Activated CD4-positive, alpha-beta T cell treated with anti-CD3 and anti-CD28 coated beads for 4 hours (primary cell): ENCODE results near the gene MDM2.
"Not testable (repeated sequence)": the region's sequence is repeated elsewhere in the genome, so short reads cannot be mapped to it uniquely, and the experiment has no call there.

Experiments
- DNase-seq, 2 donors: peaks; one replicate each; pipeline ENCODE4 v3.0.0-alpha.2; 2020

The MDM2 gene

GRCh38 chr12:68831751-68832503 is 23.9 kb downstream of the MDM2 start:
- DNase-seq, result no peak

DNA sequence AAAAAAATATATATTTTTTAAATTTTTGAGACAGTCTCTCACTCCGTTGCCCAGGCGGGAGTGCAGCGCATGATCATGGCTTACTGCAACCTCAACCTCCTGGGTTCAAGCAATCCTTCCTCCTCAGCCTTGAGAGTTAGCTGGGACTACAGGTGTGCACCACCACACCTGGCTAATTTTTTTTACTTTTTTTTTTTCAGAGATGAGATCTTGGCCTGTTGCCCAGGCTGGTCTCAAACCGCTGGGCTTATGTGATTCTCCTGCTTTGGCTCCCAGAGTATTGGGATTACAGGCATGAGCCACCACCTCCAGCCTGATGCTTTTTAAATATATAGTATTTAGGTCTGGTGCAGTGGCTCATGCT is 24.5 kb downstream of the MDM2 start:
- no peak for DNase-seq

- no peak for DNase-seq
Measured at GRCh38 chr12:68833508-68833907, 25.5 kb downstream of the MDM2 start.

- DNase-seq, result no peak
Measured at GRCh38 chr12:68835333-68835908, 27.4 kb downstream of the MDM2 start.

- no peak for DNase-seq
Measured at GRCh38 chr12:68837215-68837614, 29.2 kb downstream of the MDM2 start.

DNA sequence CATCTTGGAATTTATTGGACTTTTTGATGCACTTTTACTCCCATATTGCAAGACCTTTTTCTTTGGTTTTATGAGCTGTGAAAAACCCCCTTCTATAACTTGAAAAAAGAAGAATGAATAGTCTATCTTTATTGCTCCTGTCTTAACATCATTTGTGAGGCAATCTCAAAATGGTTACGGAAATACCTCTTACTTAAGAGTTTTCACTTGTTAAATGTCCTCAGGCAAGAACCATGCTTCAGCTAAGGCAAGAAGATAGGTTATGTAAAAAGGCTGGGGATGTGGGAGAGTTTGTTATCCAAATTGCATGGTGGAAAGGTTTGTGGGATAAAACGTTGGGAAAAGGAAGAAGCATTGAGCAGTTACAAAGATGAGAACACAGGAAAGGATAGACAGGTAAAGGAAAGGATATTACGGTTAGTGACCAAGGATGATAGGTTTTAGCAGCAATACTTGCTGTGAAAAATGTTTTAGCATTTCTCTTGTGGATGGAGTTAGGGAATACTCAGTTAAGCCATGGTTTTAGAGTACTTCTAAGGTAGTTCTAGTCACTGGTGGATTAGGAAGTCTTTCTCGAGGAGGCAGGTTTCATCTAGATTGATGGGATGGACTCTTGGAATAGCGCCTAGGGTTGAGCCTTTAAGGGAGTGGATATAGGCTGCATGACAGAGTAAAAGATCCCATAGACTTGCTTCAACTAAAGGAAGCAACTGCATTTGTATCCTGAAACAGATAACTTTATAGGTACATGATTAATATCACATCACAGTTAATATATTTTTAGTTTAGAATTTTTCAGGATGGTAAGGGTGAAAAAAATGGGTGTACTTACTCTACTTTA is 30.3 kb downstream of the MDM2 start:
- no peak for DNase-seq

DNA sequence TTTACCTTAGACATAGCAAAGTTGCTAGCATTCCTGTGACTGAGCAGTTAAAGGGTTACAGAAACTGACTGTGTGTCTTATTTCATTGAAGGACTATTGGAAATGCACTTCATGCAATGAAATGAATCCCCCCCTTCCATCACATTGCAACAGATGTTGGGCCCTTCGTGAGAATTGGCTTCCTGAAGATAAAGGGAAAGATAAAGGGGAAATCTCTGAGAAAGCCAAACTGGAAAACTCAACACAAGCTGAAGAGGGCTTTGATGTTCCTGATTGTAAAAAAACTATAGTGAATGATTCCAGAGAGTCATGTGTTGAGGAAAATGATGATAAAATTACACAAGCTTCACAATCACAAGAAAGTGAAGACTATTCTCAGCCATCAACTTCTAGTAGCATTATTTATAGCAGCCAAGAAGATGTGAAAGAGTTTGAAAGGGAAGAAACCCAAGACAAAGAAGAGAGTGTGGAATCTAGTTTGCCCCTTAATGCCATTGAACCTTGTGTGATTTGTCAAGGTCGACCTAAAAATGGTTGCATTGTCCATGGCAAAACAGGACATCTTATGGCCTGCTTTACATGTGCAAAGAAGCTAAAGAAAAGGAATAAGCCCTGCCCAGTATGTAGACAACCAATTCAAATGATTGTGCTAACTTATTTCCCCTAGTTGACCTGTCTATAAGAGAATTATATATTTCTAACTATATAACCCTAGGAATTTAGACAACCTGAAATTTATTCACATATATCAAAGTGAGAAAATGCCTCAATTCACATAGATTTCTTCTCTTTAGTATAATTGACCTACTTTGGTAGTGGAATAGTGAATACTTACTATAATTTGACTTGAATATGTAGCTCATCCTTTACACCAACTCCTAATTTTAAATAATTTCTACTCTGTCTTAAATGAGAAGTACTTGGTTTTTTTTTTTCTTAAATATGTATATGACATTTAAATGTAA is 31.5 kb downstream of the MDM2 start:
- no peak for DNase-seq

DNA sequence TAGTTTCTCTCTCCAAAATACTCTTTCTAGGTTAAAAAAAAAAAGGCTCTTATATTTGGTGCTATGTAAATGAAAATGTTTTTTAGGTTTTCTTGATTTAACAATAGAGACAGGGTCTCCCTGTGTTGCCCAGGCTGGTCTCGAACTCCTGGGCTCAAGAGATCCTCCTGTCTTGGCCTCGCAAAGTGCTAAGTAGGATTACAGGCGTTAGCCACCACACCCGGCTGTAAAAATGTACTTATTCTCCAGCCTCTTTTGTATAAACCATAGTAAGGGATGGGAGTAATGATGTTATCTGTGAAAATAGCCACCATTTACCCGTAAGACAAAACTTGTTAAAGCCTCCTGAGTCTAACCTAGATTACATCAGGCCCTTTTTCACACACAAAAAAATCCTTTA is 33.2 kb downstream of the MDM2 start:
- not testable (repeated sequence) for DNase-seq

DNA sequence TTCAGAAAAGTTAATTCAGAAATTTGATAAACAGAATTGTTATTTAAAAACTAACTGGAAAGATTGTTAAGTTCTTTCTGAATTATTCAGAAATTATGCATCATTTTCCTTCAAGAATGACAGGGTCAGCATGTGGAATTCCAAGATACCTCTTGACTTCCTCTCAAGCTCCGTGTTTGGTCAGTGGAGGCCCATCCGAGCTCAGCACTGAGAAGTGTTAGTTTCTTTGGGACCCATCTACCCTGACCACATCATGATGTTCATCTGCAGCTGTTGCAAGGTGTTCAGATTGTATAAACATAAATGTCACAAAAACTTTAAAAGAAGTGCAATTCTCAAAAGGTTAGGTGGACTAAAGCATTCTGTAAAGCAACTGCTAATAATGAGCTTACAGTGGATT is 33.7 kb downstream of the MDM2 start:
- DNase-seq, result no peak

- DNase-seq, result no peak
Measured at GRCh38 chr12:68842123-68842522, 34.1 kb downstream of the MDM2 start.

GRCh38 chr12:68842784-68843567 is 35.0 kb downstream of the MDM2 start:
- DNase-seq, result no peak

DNA sequence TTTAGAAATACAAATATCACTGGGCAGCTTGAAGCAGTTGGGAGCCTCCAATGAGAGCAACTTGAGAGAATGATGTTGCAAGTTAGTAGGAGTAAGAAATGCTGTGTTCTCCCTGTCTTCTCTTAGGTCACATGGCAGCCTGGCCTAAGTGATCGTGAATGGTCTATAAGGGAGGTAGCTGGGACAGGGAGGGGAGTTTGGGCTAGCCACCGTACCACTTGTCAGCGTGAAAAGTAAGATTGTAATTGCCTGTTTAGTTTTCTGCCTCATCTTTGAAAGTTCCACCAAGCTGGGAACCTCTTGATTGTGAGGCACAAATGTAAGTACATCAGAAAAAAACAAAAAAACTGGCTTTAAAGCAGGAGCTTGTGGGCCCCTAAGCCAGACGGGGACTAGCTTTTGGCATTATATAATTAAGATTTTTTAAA is 36.4 kb downstream of the MDM2 start:
- DNase-seq, result no peak

DNA sequence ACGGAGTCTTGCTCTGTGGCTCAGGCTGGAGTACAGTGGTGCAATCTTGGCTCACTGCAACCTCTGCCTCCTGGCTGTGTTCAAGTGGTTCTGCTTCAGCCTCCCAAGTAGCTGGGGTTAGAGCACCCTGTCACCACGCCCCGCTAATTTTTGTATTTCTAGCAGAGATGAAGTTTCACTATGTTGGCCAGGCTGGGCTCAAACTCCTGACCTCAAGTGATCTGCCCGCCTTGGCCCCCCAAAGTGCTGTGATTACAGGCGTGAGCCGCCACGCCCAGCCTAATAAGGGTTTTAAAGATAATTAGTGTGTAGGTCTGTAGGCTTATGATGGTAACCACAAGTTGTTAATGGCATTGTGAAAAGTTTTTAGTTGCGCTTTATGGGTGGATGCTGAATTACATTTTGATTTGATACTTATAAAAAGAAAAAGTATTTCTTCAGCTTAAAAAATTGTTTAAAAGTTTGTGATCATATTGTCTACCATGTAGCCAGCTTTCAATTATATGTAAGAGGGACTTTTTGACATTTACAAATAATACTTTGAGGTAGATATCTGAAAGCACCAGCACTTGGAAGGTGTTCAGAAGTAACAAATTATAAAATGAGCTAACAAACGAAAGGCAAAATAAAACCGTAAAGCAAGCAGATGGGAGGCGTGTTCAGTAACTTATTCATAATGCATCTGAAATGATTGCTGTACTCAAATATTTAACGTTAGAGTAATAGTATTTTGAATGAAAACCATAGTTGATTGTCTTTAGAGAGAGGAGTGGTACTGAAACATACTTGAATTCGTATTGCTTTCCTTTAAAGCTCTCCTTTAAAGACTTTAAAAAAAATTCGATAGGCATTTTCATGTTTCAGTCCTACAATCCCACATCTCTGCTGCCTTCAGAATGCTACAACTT is 37.1 kb downstream of the MDM2 start:
- DNase-seq, result no peak

DNA sequence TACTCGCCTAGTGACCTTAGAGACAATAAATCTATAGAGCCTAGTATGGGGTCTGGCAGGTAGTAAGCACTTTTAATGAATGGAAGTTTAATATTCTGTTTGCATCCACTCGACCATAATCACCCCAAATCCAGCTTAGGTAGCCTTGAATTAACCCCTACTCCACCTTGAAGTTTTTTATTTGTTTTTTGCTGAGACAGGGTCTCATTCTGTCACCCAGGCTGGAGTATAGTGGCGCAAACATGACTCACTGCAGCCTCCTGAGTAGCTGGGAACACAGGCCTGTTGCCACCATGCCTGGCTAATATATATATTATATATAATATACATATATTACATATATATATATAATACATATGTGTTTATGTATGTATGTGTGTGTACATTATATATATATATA is 38.8 kb downstream of the MDM2 start:
- DNase-seq, result no peak

DNA sequence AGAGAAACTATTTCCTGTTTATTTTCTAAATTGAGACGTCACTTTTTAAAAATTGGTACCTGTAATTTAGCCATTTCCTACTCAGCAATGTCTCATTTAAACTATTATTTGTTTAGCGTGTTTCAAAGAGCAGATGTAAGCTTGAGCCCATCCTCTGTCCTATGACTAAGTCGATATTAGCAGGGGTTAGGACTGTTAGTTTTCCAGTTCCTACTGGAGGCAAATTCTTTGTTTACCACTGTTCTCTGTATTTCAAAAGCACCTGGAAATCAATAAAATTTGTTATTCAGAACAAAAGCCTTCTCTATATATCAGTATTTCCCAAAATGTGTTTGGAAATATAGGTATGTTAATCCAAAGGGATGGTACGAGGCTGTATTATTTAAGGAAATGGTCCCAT is 42.4 kb downstream of the MDM2 start:
- no peak for DNase-seq

DNA sequence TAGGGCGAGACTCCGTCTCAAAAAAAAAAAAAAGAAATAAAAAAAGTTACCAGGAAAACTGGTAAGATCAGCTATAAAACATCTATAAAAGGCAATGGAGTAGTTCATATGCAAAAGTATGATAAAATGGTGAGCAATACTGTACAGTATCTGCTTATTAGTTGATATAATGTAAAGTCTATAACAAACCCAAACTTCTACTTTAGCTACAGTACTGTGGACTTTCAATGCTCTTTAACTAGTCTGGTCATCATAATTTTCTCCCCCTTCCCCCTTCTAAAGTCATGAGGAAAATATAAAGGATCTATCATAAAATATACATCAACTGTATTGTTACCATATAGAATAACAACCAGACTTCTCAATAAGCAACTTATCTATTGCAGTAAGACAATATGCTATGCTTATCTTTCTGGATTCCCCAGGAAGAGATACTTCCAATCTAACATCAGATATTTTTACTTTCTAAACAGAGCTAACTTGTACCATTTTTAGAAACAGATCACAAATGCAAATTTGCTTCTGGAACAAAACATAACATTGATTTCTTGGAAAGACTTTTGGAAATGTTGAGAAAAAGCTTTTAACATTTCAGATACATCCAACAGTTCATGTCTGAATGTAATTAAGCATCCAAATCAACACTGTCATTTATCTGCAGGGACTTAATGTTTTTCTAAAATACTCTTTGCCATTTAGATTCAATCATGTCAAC is 43.8 kb downstream of the MDM2 start:
- DNase-seq, result no peak

DNA sequence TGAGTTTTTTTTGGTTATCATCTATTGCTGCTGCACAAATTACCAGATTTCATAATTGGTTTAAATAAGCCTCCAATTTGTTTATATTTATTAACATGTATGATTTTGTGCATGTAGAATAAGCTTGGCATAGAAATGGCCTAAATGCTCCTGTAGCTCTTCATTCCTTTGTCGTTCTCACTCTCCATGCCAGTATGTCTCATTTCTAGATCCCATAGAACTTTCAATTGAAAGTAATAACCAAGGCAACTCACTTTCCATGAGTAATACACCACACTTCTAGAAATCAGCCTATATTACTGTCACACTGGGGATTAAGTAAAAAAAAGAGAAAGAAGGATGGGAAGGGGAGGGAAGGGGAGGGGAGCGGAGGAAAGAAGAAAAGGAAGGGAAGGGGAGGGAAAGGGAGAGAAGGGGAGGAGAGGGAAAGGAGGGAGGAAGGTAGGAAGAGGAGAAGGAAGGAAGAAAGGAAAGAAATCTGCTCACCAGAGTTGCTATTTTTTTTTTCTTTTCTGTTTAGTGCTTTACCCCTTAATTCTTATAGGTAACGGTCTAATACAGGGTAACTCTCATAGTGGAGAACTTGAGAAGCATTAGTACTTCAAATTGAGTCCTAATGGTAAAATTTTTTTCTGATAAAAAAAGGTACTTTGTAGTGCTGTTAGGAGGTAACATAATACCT is 45.6 kb downstream of the MDM2 start:
- DNase-seq, result no peak

GRCh38 chr12:68854078-68854468 is 46.1 kb downstream of the MDM2 start:
- no peak for DNase-seq

DNA sequence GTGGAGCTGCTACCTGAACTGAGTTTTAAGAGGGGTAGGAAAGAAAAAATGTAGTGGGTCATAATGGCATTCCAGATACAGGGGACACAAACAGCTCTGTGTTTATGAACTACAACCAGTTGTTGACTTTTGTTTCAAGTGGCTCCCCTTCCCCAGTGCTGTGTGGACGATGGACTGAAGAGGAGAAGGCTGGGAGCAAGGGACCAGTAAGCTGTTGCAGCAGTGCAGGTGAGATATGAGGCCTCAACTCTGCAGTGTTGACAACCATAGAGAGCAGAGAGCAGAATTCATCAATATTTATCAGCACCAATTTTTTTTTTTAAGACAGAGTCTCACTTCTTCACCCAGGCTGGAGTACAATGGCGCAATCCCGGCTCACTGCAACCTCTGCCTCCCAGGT is 46.6 kb downstream of the MDM2 start:
- no peak for DNase-seq

GRCh38 chr12:68855111-68855510 is 47.1 kb downstream of the MDM2 start:
- no peak for DNase-seq
